ENCODE results near the gene SAMD13.
"Not testable (repeated sequence)": the region's sequence is repeated elsewhere in the genome, so short reads cannot be mapped to it uniquely, and the experiment has no call there.

Gene SAMD13

GRCh38 chr1:84287389-84287788 is 14.1 kb upstream of the SAMD13 start:
- FAIRE-seq = not testable (repeated sequence)

- no peak for FAIRE-seq
Measured at GRCh38 chr1:84289169-84289785, 12.2 kb upstream of the SAMD13 start.

DNA sequence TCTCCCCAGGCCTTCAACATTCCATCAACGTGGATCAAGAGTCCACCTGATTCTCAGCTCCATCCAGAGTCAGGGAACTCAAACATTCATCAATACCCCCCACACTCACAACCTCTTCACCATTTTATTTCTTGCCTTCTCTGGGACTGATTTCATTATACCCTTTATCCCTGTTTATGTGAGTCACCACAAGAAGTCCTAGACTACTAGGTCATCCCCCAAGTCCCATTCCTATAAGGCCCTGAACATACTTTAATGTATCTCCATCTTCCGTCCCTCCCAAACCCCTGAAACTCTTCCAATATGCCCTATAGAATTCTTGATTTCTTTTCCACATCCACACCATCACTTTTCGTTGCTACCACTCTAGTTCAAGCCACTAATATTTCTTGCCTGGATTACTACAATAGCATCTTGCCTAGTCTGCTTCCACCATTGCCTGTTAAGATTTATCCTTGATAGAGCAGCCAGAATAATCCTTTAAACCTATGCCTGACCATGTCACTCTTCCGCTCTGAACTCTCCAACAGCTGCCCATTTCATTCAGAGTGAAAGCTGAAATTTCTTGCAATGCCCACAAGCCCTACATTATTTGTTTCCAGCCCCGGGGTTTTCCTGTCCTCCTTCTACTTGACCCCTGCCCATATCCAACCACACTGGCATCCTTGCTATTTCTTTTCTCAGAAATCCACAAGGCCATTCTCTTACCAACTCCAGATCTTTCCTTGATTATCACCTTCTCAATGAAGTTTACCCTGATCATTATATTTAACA is 9.4 kb upstream of the SAMD13 start:
- no peak for FAIRE-seq

DNA sequence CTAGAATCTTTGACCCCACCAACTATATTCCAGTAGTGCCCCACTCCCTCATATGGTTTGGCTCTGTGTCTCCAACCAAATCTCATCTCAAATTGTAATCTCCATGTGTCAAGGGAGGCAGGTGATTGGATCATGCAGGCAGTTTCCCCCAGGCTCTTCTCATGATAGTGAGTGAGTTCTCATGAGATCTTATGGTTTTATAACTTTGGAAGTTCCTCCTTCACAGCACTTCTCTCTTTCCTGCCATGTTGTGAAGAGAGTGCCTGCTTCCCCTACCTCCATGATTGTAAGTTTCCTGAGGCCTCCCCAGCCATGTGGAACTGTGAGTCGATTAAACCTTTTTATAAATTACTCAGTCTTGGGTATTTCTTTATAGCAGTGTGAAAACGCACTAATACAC is 7.7 kb upstream of the SAMD13 start:
- FAIRE-seq = no peak

DNA sequence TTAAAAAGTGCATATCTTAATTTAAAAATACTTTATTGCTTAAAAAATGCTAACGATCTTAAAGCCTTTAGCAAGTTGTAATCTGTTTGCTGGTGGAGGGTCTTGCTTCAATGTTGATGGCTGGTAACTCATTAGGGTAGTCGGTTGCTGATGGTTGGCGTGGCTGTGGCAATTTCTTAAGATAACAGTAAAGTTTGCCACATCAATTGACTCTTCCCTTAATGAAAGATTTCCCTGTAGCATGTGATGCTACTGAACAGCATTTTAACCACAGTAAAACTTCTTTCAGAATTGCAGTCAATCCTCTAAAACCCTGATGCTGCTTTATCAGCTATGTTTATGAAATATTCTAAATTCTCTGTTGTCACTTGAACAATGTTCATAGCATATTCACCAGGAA is 6.8 kb upstream of the SAMD13 start:
- FAIRE-seq = no peak

DNA sequence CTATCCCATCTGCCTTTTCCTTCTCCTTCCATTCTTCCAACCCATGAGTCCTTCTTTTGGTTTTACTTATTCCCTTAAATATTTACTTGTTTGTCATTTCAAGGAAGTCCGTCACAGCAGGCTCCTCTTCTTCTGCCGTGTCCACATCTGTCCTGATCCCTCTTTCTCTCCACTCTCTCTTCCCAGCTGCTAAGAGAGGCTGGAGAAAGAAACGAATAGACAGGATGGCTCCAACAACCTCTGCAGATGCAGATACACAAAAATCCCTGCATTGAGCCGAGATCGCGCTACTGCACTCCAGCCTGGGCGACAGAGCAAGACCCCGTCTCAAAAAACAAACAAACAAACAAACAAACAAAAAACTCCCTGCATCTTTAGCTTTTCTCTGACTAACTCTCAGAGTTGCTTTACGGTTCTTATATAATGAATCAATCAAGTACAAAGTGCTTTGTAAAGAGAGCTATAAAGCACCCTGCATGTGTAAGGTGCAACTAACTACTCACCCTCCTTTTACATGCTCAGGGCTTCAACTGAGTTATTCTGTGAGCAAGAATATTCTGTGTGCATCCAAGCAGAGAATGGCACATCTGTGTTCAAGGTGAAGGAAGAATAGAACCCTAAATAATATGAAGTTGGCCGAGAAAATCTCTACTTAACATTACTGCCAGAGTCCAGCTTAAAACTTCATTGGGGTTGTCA is 3.8 kb upstream of the SAMD13 start:
- no peak for FAIRE-seq

GRCh38 chr1:84298328-84298683 is 3.2 kb upstream of the SAMD13 start:
- FAIRE-seq = no peak

- no peak for FAIRE-seq
Measured at GRCh38 chr1:84298684-84299535, 2.6 kb upstream of the SAMD13 start.

- no peak for FAIRE-seq
Measured at GRCh38 chr1:84299536-84300170, 1.9 kb upstream of the SAMD13 start.

DNA sequence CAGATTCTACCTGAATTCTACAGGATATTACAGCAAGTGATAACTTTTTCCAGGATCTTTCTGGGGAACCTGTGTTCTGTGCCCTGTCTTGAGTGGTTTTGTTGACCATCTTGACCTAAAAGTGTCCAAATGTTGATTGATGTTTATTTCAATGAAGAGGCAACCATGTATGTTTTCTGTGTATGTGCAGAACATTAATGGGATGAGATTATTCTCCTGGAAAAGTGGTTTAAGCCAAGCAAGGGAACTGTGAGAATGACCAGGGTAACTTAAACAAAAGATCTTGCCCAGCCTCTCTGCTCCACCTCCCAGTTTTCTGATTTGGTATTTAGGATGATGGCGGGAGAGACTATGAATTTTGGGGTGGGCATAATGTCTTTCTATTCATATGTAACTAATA is 1.0 kb upstream of the SAMD13 start:
- no peak for FAIRE-seq

- no peak for FAIRE-seq
Measured at GRCh38 chr1:84301785-84302385, 377 bp downstream of the SAMD13 start.

DNA sequence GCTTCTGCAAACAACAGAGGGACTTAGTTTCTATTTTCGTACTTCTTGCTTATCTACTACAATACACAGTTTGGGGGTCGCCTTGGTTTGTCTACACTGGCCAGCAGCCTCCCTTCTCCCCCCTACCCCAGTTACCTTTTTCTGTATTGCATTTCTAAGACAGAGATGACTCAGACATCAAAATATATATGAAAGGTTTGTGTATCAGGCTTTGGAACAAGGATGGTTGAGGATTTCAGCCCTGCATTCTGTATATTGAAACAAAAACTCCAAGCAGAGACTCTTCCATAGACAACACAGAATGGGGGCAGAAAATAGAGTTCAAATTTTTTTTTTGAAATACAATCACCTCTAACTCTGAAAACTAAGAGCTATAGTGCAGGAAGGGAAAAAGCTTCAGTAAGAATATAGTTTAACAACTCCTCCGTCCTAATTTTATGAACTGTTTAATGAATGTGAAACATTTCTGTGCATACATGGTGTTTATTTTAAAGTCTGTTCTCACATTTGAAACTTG is 1.9 kb downstream of the SAMD13 start:
- no peak for FAIRE-seq

DNA sequence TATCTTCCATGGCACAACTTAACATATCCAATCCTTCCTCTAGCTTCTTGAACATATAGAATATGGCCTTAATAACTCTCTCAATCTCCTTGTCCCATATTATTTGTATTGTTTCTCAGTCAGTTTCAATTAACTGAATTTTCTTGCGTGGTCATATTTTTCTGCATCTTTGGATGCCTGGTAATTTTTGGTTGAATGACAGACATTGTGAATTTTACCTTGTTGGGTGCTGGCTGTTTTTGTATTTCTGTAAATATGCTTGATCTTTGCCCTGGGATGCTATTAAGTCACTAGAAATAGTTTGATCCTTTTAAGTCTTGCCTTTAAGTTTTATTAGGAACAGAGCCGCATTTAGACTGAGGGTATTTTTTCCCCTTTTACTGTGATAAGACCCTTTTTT is 5.9 kb downstream of the SAMD13 start:
- no peak for FAIRE-seq

DNA sequence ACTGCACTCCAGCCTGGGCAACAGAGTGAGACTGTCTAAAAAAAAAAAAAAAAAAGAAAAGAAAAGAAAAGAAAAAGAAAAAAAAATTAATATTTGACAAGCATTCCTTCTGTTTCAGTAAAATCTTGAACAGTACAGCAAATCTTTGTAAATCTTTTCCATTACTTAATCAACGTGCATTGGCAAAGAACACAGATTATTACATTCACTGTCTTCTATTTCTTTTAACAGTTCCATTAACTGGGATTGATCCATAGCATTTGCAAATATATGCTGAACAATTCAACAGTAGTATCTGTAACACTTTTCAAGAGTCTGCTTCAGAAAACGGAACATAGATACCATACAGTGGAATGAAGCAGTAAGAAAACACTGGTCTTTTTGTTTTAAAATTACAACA is 9.8 kb downstream of the SAMD13 start:
- FAIRE-seq = no peak

DNA sequence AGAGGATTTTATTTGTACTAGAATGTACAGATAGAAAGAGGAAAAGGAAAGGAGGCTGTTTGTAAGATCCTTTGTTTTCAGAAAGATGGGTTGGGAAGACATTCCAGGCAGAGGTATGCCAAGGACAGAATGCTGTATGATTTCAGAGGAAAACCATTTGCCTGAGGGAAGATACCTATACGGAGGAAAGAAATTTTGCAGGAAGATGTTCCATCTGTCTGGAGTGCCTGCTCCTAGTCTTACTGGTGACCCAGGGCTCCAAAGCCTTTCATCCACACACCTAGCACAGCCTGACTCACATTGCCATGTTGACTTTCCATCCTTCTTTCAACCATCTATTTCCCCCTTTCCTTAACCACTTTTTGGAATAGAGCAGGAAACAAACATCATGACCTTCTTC is 18.2 kb downstream of the SAMD13 start:
- no peak for FAIRE-seq

DNA sequence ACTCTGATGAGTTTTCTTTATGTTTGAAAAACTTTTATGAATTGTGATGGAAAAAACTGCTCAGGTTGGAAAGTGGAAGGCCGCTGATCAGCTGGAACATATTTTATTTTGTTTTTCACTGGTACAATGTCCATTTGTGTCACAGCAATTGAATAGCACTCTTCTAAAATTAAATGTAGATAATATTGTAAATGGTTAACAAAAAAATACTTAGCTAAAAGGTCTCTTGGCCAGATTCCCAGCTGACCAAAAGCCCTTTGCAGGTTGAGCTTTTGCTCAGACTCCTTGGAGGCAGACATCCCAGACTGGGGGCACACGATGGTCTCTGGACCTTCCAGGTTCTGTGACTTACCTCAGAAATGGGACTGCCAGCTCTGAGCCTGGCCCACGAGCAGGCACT is 26.3 kb downstream of the SAMD13 start:
- no peak for FAIRE-seq

GRCh38 chr1:84330125-84330984 is 28.8 kb downstream of the SAMD13 start:
- no peak for FAIRE-seq

DNA sequence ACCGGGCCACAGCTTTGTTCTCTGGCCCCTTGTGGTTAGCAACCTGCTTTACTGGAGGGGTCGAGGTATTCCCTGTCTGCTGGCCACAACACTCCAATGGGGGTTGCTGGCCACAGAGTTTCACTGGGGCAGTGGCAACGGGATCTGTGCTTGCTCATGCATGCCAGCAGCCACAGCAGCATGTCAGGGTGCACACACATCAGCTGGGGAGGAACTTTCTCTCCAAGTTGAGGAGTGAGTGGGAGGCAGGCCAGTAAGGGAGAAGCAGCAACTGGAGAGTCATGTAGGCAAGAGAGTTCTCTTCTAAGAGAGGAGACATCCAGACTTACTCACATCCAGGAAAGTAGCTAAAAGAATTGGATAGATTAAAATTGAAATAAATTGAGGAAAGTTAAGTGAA is 38.0 kb downstream of the SAMD13 start:
- no peak for FAIRE-seq

- FAIRE-seq = no peak
Measured at GRCh38 chr1:84344286-84344685, 42.8 kb downstream of the SAMD13 start.

DNA sequence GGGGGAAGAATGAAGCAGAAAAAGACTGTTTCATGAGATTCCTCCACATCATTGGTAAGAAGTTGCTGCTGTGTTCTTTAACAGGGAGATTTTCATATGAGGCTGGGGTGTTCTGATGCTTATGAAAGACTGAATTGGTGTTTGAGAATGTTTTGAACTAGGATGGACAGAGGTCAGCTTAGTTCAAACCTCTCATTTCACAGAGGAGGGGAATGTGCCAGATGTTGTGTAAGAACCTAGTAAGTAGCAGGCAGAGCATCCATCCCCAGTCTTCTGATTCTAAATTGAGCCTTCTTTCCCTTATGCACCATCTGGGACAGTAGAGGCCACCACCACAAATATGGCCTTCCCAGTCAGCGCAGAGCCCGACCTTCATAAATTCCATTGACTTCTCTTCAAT is 43.7 kb downstream of the SAMD13 start:
- FAIRE-seq = no peak
